ENCODE measurements around the gene DISP2.

DNA sequence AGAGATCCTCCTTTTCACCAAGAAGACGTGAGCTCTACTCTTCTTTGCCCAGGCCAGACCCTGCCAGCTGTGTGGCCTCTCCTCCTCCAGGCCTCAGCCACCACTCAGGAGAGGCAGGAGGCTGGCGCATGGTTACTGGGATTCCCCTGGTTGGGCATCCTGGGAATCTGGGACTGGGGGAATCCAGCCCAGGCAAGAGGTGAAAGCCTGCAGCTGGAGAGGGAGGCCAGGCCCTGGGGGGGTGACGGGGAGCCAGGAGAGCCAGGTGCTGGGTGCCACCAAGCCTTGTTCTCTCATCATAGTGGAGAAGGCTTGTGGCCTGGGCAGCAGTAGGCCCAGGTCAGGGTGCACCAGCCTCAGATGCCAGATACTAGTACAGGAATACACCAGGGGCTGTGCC is 23.5 kb upstream of the DISP2 start:
- TF ChIP-seq EP300 (IDR thresholded peaks at IDR 0.05) (no peak), POLR2A (IDR thresholded peaks at IDR 0.05) (no peak)
- TF ChIP-seq, protein P1, sequence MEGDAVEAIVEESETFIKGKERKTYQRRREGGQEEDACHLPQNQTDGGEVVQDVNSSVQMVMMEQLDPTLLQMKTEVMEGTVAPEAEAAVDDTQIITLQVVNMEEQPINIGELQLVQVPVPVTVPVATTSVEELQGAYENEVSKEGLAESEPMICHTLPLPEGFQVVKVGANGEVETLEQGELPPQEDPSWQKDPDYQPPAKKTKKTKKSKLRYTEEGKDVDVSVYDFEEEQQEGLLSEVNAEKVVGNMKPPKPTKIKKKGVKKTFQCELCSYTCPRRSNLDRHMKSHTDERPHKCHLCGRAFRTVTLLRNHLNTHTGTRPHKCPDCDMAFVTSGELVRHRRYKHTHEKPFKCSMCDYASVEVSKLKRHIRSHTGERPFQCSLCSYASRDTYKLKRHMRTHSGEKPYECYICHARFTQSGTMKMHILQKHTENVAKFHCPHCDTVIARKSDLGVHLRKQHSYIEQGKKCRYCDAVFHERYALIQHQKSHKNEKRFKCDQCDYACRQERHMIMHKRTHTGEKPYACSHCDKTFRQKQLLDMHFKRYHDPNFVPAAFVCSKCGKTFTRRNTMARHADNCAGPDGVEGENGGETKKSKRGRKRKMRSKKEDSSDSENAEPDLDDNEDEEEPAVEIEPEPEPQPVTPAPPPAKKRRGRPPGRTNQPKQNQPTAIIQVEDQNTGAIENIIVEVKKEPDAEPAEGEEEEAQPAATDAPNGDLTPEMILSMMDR (IDR thresholded peaks at IDR 0.05), result no peak
